Right renal pelvis (tissue), 4 donors: ENCODE results near the gene ADAP1. TPM values are rescaled to one million over a fixed set of nuclear protein-coding genes. Genes with fewer than 3 reads are reported as not detected.
A peak's percentile ranks its signal among the peaks of the same experiment; 100 is the strongest.
"Not testable (repeated sequence)": the region's sequence is repeated elsewhere in the genome, so short reads cannot be mapped to it uniquely, and the experiment has no call there.

ENCODE experiments used
- DNase-seq, 4 donors: peaks; one replicate each; pipeline ENCODE4 v3.0.0-alpha.2; 2013; ENCODE audit warnings: low read depth in 4 of 4, low spot score in 3 of 4, missing footprints in 1 of 4
- polyA plus RNA-seq, 4 donors: library from polyadenylated mRNA; unstranded; fragments of 120-200 nt; gene quantifications; one replicate each; pipeline ENCODE4 v1.2.1, GENCODE V29; 2013; ENCODE audit not compliant: insufficient read length in 4 of 4

The ADAP1 gene
- polyA plus RNA-seq, 4 donors, result 14.6 to 18.2 (median 15.1) TPM

DNA sequence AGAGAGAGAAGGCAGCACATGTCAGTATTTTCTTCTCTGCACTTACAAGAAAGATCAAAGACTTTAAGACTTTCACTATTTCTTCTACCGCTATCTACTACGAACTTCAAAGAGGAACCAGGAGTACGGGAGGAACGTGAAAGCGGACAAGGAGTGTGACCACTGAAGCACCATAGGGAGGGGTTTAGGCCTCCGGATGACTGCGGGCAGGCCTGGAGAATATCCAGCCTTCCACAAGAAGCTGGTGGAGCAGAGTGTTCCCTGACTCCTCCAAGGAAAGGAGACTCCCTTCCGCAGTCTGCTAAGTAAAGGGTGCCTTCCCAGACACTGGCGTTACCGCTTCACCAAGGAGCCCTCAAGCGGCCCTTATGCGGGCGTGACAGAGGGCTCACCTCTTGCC lies 6.5 kb upstream of the ADAP1 start:
- DNase-seq, result not testable (repeated sequence)

DNA sequence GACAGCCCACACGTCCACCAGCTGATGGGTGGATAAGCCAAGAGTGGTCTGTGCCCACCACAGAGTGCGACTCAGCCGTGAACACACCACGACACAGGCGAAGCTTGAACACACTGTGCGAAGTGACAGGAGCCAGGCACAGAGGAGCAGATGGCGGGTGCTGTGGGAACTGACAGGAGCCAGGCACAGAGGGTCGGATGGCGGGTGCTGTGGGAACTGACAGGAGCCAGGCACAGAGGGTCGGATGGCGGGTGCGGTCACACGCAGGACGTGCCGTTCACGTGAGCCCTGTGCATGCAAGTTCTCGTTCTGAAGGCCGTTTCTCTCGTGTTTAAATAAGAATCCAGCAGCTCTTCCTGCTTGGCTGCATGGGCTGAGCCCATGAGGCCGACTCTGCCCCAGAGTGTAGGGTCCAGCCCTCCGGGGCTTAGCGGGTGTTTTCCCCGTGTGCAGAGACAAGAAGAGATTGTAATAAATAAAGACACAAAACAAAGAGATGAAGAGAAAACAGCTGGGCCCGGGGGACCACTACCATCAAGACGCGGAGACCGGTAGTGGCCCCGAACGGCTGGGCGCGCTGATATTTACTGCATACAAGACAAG lies 5.9 kb upstream of the ADAP1 start:
- DNase-seq, result no peak

DNA sequence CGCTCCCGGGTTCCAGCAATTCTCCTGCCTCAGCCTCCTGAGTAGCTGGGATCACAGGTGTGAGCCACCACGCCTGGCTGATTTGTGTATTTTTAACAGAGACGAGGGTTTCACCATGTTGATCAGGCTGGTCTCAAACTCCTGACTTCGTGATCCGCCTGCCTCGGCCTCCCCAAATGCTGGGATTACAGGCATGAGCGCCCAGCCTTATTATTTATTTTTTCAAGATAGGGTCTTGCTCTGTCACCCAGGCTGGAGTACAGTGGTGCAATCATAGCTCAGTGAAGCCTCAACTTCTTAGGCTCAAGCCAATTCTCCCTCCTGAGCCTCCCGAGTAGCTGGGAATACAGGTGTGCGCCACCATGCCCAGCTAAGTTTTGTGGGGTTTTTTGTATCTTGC lies 5.3 kb upstream of the ADAP1 start:
- DNase-seq, result not testable (repeated sequence)

DNA sequence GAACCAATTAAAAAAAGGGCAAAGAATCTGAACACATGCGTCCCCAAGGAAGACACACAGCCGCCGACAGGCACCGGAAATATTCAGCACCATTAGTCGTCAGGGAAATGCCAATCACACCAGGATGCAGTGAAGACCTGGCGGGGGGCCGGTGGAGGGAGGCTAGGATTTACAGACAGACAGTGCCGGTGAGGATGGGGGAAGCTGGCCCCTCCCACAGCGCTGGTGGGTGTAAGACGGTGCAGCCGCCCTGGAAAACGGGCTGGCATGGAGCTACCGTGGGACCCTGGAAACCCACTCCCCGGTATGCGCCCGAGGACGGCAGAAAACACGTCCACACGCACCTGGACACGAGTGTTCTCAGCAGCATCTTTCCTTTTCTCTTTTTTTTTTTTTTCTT lies 4.8 kb upstream of the ADAP1 start:
- DNase-seq, result no peak

- DNase-seq, result no peak
These were observed 4.0 kb upstream of the ADAP1 start for GRCh38 chr7:958221-959200.

DNA sequence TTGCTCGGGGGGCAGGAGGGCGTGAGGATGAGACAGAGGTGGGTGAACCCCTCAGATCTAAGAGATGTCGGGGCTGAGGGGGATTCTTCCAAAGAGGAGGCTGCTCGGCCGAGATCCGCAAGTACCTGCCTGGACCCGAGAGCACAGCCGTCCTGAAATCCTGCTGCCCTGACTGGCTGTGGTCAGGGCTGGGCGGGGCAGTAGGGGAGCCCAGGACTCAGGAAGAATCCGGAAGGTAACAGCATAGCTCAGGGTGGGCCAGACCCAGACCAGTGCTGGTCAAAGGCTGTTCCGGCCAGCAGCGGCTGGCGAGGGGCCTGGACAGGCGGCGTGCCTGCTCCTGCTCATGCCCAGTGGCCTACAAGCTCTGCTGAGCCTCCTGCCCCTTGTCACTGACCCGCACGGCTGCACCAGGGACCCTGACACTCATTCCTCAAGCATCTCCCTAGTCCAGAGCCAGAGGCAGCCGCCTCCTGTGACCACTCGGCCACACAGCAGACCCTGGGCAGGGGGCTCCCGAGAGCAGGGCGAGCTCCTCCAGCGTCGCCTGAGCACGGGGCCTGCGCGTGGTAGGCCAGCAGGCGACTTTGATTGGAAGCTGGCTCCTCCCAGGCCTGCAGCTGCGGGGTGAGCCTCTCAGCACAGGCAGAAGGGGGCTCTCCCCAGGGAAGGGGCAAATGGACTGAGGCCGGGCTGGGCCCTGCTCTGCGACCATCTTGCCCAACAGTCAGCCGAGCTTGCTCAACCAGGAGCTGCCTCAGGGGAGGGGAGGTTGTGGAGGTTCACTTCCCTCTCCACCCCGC lies 3.1 kb upstream of the ADAP1 start:
- no peak for DNase-seq

DNA sequence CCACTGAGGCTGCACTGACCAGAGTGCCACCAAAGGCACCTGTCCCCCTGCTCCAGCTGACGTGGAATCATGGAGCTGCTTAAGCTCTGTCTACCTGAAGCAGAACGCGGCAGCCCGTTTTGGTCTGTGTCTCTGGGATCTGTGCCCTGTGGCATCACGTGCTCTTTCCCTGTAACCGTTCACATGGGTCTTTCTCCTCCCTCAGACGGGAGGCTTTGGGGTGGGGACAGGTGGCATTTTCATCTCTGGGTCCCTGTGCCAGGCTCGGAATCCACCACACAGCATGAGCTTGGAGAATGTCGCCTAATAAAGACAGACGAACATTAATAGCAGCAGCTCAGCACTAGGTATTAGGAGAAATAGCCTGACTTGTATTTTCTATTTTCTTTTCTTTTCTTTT lies 1.6 kb upstream of the ADAP1 start:
- DNase-seq, result no peak

DNA sequence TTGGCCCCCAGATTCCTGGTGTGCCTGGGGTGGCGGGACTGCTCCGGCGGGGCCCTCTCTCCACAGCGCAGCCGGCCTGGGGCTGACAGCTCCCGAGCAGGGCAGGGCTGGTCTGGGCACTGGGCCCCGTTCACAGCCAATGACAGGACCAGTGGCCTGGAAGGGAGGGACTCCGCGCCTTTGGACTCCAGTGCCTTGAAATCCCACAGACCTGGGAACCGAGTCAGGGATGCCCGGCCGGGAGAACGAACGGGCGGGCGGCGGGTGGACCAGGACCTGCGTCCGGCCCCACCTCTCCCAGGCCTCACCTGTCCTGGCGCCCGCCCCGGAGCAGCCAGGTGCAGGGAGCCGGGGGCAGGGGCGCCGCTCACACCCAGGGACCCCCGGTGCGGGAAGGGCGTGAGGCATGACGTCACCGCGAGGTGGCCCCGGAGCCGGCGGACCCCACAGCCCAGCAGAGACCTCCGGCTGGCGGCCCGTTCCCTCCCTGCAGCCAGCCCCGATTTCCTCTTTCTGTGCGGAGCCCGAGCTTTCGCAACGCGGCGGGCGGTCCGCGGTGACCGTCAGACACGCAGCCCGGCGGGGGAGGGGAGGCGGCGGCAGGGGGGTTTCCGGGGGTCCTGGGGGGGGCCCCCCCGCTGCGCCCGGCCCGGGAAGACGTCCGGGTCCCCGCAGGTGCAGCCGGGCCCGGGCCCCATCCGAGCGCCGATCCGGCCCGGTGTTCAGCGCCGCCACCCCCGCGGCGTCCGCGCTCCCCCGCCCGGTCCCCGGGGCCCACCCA lies 743 bp downstream of the ADAP1 start:
- no peak for DNase-seq

DNA sequence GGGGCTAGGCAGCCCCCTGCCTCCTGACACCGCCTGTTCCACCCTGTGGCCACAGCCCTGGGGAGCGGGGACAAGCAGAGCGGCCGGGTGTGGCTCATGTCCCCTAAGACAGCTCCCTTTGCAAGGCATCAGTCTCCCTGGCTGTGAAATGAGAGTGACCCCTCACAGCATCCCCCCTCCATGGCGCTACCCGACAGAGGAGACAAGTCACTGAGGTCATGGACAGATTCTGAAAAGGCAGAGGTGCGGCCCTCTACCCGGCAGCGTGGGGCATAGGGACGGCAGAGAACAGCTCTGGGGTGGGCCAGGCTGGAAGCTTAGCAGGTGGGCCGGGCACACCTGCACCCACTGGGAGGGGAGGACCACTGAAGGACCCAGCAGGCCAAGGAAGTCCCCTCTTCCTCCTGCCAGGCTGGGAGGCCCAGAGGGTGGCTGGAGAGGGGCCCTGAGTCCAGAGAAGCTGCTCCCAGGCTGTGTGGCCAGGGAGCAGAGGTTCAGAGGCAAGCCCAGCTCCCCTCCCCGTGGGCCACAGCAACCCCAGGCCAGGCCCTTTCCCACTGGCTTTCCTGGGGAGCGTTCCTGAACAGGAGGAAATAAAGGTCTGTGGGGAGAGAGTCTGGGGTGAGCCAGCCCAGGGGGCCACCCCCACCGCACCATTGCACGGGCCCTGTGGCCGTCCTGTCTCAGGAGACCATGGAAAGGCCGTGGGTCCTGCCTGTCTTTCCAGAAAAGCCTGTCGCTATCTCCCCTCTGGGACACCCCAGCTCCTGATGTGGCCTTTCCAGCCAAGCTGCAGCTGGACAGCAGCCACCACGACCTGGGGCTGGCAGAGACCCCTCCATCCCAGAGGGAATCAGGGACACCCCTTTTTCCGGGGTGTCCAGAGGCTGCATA lies 1.7 kb downstream of the ADAP1 start:
- no peak for DNase-seq

DNA sequence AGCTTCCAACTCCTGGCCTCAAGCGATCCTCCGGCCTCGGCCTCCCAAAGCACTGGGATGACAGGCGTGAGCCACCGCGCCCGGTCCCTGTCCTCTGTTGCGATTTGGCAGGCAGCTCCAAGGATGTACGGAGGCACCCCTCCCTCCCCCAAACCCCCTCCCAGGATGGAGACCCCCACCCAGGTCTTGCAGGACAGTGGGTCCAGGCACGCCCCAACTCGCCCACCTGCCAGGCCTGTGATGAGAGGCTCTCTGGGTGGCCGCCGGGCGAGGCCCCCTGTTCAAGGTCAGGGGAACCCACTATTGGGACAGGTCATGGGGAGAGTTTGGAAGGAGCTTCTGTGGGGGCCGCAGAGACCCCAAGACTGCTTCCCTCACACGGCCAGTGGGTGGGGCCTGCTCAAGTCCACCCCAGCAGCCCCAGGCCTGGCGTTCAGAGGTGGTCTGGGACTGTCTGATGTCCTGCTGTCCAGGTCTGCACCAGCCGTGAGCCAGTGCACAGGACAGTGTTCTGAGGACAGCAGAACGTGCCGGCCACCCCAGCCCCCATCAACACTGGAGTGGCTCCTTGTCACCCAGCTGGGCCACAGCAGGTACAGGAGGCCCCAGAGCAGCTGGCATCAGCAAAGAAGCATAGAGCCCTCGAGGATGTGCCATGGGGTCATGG lies 2.5 kb downstream of the ADAP1 start:
- no peak for DNase-seq

DNA sequence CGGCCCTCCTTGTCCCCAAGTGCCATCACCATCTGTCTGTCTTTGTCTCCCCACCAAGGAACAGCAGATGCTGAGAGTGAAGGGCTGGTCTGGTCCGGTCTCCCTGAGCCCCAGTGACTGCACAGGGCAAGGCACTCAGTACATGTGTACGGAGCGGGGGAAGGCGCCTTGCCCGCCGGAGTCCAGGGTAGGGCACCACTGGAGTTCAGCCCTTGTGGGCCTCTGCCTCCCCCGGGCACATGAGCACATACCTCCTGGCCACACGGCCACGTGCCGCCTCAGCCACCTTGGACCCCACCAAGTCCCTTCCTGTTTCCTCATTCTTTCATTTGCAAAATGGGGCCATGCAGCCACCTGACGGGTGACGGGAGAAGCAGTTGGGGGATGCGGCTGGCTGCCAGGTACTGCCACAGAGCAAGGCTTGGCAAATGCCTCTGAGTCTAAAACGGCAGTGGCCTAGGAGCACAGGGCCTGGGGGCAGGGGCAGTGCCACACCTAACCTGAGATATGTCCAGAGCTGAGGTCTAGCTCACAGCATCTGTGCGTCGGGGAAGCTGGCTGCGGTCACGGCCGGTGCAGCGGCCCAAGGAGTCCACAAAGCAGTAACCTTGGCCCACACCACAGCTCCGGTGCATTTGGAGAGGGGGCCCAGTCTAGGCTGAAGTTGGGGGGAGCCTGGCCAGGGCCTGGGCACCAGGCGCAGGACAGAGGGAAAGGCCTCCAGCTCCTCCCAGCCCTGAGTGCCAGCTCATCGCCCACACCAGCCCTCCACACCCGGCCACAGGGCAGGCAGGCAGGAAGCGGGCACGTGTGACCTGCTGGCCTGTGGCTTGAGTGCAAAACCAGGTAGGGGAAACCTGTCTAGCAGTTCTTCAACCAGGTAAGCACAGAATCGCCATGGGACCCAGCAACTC lies 5.2 kb downstream of the ADAP1 start:
- no peak for DNase-seq

DNA sequence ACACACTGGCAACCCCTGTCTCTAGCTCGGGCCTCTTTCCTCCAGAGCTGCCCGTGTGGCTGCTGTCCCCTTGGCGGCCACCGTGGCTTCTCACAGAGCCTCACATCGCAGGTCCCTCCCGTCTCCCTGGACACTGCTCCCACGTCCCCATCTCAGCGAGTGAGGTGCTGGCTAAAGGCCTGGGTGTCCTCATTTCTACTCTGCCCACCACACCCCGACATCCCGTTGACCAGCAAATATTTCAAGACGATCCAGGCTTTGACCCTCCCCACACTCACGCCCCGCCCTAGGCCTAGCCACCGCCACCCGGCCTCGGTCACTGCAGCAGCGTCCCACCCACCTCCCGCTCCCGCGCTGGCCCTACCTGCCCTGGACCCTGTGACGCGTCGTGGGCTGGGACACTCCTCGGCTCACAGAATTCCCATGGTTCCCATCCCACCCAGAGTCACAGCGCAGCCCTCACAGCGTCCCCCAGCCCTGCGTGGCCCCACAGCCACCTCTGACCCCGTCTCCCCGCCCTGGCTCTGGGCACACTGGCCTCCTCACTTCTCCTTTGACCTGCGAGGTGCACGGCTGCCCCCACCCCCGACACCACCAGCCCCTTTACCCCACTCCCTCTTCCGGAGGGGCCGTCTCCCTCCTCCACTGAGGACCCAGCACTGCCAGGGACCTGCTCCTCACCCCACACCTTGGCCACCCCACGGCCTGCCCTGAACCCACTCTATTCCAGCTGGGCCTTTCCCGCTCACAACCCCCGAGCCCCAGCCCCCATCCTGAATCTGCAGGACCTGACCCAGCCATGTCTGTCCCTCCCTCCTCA lies 6.9 kb downstream of the ADAP1 start:
- DNase-seq, result no peak

GRCh38 chr7:946256-946996 lies 8.1 kb downstream of the ADAP1 start:
- no peak for DNase-seq

DNA sequence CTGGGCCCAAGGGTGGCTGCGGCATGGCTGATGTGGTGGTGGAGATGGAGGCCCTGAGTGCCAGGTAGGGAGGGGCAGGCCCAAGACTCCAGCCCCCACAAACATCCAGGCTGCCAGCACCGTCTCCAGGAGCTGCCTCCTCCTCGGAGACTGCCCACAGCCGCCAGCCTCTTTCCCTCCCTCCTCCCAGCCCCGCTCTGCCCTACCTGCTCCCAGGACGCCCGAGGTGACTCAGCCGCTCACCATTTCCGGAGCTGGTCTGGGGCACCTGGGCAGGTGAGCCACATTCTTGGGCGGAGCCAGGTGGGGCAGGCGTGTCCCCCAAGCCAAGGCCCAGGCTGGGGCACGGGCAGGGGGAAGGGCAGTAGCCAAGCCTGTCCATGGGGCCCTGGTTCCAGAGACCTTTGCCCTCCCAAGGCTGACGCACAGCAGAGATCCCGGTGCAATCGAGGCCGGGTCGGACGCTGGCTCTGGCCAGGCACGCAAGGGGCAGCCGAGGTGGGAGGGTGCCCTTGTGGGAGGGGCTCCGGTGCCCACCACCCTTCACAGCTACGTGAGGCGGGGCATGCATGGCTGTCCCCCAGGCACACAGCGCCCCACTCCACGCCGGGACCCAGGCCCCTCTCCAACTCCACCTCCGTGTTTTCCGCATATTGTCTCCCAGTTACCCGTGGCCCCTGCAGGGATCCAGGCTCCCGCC lies 8.8 kb downstream of the ADAP1 start:
- DNase-seq, result peak in 2 of 4 donors; percentile 46 to 52

GRCh38 chr7:945147-945555 lies 9.3 kb downstream of the ADAP1 start:
- DNase-seq, result peak in 1 of 4 donors; percentile 41

DNA sequence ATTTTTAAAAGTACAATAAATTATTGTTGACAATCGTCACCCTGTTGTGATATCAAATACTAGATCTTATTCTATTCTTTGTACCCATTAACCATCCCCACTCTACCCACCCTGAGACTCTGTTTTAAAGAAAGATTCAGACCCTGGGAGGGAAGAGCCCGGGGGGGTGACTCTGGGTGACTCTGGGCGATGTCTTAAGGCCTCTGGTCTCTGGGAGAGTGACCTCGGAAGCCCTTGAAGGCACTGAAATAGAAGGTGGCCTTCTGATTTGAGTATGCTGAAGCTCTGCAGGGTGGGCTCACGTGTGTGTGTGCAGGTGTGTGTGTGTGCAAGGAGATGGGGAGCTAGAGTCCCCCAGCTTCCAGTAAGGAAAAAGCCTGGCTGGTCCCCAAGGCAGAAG lies 9.7 kb downstream of the ADAP1 start:
- DNase-seq, result no peak
